GM18499 (cell line): ENCODE measurements around the gene TOR1AIP1.
"Not testable (repeated sequence)": the region's sequence is repeated elsewhere in the genome, so short reads cannot be mapped to it uniquely, and the experiment has no call there.

Experiments used
- ATAC-seq: cut with Tn5 transposase; IDR thresholded peaks from one replicate; pipeline ENCODE4 v1.9.1; 2021; ENCODE audit warnings: moderate number of reproducible peaks; ENCODE audit not compliant: insufficient read depth, unreplicated experiment

TOR1AIP1 gene

GRCh38 chr1:179882253-179883039 lies at the start of gene TOR1AIP1:
TOR1AIP1 (plus strand) TSS chr1:179882285; CDS start chr1:179882503, 218 bp downstream.
- peak; percentile 67 for ATAC-seq

- ATAC-seq, result not testable (repeated sequence)
Measured at GRCh38 chr1:179836686-179837445, 45.2 kb upstream of the TOR1AIP1 start.

DNA sequence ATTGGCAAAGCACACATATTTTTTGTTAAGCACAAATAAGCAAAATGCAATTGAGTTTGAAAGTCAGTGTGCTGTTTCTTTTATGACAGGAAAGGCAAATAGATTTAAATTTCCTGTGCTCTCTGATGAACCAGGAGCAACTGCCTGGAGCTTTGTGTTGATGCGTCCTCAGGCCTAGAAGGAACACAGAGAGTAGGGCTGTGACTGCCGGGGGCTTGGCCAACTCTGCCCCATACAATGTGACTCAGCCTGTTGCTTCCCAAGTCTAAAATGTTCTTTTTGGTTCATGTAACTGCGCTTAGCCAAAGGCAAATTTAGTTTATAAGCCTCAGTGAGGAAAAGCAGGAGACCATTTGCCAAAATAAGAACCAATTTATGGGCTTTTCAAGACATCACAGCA lies 42.0 kb upstream of the TOR1AIP1 start:
- ATAC-seq, result no peak

DNA sequence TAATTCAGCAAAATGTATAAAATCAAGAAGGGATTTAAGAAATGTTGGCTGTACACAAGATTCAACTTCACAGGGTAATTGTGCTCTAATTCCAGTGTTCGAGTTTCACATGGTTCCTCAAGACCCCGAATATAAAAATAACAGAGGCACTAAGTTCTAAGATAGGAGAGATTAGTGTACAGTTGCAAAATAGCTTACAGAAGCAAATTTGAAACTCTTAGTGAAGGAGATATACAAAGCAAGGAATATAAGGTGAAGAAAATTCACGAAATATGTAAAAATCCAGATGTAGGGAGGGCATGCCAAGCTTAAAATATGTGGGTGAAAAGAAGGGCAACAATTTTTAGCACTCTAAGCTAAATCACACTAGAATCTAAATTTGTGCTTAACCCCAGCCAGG lies 33.9 kb upstream of the TOR1AIP1 start:
- ATAC-seq, result no peak

DNA sequence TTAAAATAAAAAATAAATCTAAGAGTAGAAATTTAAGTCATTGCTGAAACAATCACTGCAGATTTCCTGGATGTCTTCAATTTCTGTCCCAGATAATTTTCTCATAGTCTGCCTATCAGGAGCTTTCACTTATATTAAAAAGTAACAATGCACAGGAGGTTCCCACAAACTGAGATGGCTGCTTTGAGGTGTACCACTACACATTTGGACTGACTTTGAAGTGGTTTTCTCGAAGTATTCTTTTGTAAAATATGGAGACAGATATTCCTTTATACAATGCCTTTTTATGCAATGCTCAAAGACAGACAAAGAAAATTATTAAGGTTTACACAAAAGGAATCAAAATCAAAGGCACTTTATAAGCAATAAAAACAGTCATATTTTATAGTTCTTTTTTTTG lies 29.0 kb upstream of the TOR1AIP1 start:
- ATAC-seq, result no peak

DNA sequence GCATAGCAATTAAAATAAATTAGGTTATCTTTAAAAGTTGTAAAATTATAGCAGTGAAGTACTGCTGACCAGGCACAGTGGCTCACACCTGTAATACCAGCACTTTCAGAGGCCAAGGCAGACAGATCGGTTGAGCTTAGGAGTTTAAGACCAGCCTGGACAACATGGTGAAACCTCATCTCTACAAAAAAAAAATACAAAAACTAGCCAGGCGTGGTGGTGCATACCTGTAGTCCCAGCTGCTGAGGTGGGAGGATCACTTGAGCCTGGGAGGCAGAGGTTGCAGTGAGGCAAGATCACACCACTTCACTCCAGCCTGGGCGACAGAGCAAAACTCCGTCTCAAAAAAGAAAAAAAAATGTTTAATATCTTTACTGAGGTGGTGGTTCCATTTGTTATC lies 26.3 kb upstream of the TOR1AIP1 start:
- ATAC-seq, result not testable (repeated sequence)

DNA sequence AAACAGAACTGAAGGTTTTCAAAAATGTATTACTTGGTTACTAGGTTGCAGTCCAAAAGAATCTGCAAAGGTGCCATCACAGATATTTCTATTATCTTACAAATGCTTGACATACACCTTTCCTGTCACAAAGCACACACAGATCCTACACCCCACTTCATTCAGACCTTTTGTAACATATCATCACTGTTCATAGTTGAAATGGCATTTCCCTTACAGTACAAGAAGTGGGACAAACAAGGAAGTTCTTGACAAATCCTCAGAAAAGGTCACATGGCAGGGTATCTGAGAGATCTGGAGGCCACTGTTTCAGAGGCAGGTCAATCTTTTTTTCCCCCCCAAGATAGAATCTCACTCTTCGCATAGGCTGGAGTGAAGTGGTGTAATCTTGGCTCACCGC lies 25.8 kb upstream of the TOR1AIP1 start:
- ATAC-seq, result no peak

DNA sequence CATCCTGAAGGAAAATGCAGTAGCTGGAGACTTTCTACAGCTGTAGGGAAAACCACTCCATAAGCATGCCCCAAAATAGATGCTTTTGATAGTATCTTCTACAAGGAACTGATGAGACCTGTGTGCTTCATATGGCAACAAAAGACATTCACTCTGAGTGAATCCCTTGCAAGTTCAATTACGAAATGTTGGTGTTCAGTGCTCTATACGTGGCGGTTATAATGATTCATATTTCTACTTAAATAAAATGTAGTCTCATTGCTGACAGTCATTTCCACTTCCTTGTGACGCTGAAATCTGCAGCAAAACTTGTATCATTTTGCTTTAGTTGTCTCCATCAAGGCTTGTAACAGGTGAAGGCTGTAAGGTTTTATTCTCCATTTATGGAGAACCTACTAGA lies 25.1 kb upstream of the TOR1AIP1 start:
- ATAC-seq, result no peak

DNA sequence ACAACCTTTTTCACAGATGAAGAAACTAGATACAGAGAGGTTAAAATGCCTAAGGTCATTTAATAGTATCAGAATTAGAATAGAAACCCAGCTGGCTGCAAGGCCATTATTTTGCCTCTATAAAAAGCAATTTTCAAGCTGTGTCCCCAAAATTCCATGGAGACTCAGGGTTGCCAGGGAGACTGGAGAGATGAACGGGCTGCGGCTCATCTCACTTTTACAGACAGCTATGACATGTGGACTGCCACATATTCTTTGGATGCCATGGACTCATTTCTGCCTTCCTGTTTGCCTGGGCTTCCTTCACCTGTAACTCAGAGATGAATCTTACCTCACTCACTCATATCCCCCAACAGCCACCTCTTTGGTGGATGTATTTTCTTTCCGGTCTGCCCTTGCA lies 21.4 kb upstream of the TOR1AIP1 start:
- no peak for ATAC-seq

DNA sequence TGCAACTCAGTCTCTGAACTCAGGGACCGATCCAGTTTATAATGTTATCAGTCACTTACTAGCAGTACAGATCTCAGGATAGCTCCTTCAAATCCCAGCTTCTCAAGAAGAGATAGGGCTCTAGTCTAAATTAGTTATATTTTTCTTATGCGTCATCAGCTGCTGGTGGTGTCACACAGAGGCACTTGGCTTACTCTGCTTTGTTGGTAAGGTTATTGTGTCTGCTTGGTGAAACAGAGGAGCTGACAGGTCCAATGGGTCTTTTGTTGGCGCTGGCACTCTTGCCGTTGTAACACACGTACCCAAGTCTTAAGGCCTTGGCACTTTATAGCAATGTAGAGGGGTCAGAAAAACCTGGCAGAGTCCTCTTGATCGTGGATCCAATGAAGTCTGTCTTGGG lies 16.7 kb upstream of the TOR1AIP1 start:
- ATAC-seq, result no peak

DNA sequence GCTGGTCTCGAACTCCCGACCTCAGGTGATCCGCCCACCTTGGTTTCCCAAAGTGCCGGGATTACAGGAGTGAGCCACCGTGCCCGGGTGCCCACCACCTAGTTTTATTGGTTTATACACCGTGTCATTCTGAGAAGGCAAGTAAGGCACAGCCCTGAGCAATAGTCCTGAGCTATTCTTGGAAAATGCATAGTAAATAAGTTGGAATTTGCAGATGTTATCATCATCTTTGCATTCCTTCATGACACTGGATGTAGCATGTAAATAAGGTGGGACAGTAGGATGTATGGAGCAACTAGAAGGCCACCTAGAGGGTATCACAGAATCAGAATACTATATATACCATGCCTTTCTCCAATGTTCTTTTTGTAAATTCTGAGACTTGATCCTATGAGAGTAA lies 15.5 kb upstream of the TOR1AIP1 start:
- ATAC-seq, result no peak

- ATAC-seq, result no peak
Measured at GRCh38 chr1:179867493-179868330, 14.4 kb upstream of the TOR1AIP1 start.

DNA sequence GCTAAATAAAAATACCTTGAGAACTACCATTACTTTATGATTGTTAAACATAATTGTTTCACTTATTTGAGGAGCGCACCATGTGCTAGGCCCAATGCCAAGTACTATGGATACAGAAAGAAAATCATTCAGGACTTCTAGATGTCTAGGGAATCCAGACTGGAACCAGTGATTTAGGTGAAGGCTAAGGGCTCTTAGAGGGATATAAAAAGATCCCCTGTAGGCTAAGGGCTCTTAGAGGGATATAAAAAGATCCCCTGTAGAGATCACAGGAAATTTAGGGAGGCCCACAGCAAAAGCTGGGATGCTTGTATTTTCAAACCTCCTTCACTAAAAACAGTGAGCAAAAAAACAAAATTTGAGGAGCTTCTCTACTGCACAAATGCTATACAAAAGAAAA lies 11.2 kb upstream of the TOR1AIP1 start:
- ATAC-seq, result no peak

- ATAC-seq, result no peak
Measured at GRCh38 chr1:179871940-179872339, 10.1 kb upstream of the TOR1AIP1 start.

GRCh38 chr1:179872558-179872957 lies 9.5 kb upstream of the TOR1AIP1 start:
- no peak for ATAC-seq

DNA sequence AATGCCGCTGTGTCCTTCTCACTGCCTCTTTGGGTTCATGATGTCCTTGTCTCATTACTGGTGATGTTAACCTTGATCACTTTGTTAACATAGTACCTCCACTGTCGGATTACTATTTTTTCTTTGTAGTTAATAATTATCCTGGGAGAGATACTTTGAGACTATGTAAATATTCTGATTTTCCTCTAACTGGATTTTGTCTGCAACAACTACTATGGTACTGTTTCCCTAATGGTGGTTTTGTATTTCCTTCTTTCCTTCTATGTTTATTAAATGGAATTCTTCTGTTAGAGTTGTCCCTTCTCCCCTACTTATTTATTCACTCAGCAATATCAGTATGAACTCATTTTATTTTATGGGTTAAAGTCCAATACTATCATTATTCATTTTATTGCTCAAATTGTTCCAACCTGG lies 8.6 kb upstream of the TOR1AIP1 start:
- ATAC-seq, result no peak

DNA sequence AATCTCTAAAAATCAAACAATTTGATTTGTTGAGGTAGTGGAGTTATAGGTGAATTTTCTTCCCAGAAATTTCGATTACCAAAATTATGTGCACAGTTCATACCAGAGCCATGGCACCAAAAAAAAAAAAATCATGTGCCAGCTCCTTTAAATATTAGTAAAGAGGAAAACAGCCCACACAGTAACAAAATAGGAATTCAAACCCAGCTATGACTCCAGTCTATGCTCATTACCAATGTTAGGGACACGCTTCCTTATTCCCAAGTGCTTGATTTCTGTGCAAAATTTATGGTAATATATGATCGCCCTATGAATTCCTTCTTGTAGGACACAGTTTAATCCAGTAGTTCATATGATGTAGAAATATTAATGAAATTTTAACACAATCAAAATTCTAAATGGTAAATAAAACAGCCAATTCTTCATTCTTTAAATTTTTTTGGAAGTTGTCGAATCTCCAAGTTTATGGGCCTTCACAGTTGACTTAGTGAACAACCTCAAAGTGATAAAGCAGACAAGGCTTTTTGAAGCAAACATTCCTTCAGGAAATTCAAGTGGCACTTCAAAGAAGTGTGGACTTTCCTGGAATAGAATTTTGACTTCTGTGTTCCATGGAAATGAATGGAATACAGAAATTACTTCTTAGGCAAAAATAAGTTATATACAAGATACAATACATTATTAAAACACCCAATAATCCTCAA lies 6.3 kb upstream of the TOR1AIP1 start:
- no peak for ATAC-seq

DNA sequence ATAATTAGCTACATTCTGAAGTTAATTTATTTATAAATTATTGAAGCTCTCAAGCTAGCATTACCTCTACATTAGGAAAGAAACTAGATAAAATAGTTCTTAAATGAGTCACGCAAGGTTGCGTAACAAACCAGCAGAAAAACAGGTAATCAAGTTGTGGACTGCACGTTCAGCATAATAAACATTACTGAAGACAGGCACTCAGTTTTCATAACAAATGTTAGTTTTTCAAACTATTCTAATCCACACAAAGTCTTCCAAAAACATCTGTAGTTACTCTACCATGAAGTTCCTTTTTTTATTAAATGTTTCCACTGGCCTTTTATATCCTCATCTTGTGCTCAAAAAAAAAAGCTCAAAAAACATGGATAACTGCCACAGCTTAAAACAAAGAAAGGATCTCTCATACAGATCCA lies 5.8 kb upstream of the TOR1AIP1 start:
- ATAC-seq, result no peak

DNA sequence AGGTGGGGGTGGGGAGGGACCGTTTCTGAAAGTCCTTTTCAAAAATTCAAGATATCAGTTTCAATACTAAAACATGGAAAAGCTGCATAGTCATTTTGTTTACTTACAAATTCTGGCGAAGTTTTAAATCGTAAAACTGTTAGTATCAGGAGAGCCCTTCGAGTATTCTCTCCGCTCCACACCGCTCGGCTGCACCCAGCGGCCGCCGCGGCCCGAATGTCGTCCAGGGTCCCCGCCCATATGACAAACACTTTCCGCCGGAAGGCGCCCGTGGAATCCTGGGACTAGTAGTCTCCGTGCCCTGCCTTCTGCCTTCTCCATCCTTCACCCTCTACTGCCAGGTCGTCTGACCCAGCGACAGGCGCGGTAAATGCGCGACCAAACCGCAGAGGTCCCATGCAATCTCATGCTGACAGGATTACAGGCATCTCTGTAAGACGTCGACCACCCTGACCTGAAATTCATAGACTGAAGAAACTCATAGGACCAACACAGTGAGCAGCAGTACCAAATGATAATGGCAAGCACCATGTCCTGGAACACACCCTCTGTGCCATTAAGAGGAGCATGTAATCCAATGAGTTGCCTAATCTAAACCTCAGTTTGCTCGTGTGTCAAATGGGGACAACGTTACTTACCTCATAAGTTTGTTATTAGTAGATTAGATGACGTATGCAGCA lies 4.4 kb upstream of the TOR1AIP1 start, which contains the start of gene TOR1AIP2:
TOR1AIP2 (minus strand) TSS at position 218 of the 680 bp plus-strand sequence. CDS start 25,138 bp downstream, outside the sequence.
- ATAC-seq, result peak; percentile 44
